Liver (tissue), 9 donors: ENCODE measurements around the gene CLEC4E. TPM values are rescaled to one million over a fixed set of nuclear protein-coding genes. Genes with fewer than 3 reads are reported as not detected.

Experiments
- DNase-seq: peaks from one replicate; pipeline ENCODE4 v3.0.0-alpha.2; 2017; ENCODE audit warnings: low spot score
- H3K27ac ChIP-seq, 2 donors: one replicate each; pipeline ENCODE4 v1.7.0; 2013; ENCODE audit warnings: inconsistent platforms in 2 of 2, low read length in 2 of 2, control low read depth in 1 of 2, low read depth in 1 of 2, mild to moderate bottlenecking in 1 of 2
- H3K27me3 ChIP-seq, 4 donors: one replicate each; pipeline versions ENCODE4 v1.6.1 to v1.7.0; 2013; ENCODE audit warnings: low read length in 3 of 4, inconsistent platforms in 1 of 4, mild to moderate bottlenecking in 1 of 4, moderate library complexity in 1 of 4; ENCODE audit not compliant: control insufficient read depth in 4 of 4, insufficient read depth in 4 of 4
- H3K36me3 ChIP-seq, 4 donors: one replicate each; pipeline versions ENCODE4 v1.6.1 to v1.7.0; 2013; ENCODE audit warnings: low read length in 3 of 4, mild to moderate bottlenecking in 3 of 4, low read depth in 1 of 4, moderate library complexity in 1 of 4; ENCODE audit not compliant: control insufficient read depth in 4 of 4, insufficient read depth in 3 of 4
- H3K4me1 ChIP-seq, 4 donors: one replicate each; pipeline versions ENCODE4 v1.6.1 to v1.7.0; 2013; ENCODE audit warnings: low read length in 3 of 4, mild to moderate bottlenecking in 3 of 4, moderate library complexity in 1 of 4; ENCODE audit not compliant: control insufficient read depth in 4 of 4, insufficient read depth in 4 of 4
- H3K4me3 ChIP-seq, 3 donors: one replicate each; pipeline versions ENCODE4 v1.6.1 to v1.7.0; 2013; ENCODE audit warnings: low read length in 3 of 3, control low read depth in 1 of 3, low read depth in 1 of 3, mild to moderate bottlenecking in 1 of 3
- H3K9ac ChIP-seq, 2 donors: one replicate each; pipeline ENCODE4 v1.7.0; 2013; ENCODE audit warnings: low read length in 2 of 2, mild to moderate bottlenecking in 2 of 2, moderate library complexity in 2 of 2, control low read depth in 1 of 2, low read depth in 1 of 2
- H3K9me3 ChIP-seq, 4 donors: one replicate each; pipeline versions ENCODE4 v1.6.1 to v1.7.0; 2013; ENCODE audit warnings: low read length in 3 of 4; ENCODE audit not compliant: control insufficient read depth in 4 of 4
- EGR1 ChIP-seq, 2 donors: IDR thresholded peaks; 2 replicates each; pipeline ENCODE4 v1.6.1; 2016 to 2018; ENCODE audit warnings: antibody characterized with exemption in 2 of 2, low read depth in 2 of 2
- GABPA ChIP-seq, 2 donors: IDR thresholded peaks in 1 of 2; conservative IDR thresholded peaks in 1 of 2; 2 replicates each; pipeline ENCODE4 v1.6.1; 2016; ENCODE audit warnings: antibody characterized with exemption in 2 of 2, mild to moderate bottlenecking in 1 of 2, moderate library complexity in 1 of 2
- HNF4A ChIP-seq, 2 donors: conservative IDR thresholded peaks; 2 replicates each; pipeline ENCODE4 v1.6.1; 2016; ENCODE audit warnings: antibody characterized with exemption in 2 of 2, mild to moderate bottlenecking in 2 of 2
- JUND ChIP-seq, 2 donors: IDR thresholded peaks; 2 replicates each; pipeline ENCODE4 v1.6.1; 2016; ENCODE audit warnings: antibody characterized with exemption in 2 of 2
- MAX ChIP-seq: IDR thresholded peaks from 2 replicates; pipeline ENCODE4 v1.6.1; 2016; ENCODE audit warnings: antibody characterized with exemption
- RAD21 ChIP-seq, 2 donors: IDR thresholded peaks; 2 replicates each; pipeline ENCODE4 v1.6.1; 2016; ENCODE audit warnings: antibody characterized with exemption in 2 of 2, mild to moderate bottlenecking in 2 of 2
- REST ChIP-seq: IDR thresholded peaks from 2 replicates; pipeline ENCODE4 v1.6.1; 2016; ENCODE audit warnings: antibody characterized with exemption, mild to moderate bottlenecking
- SP1 ChIP-seq: IDR thresholded peaks from 2 replicates; pipeline ENCODE4 v1.6.1; 2018; ENCODE audit warnings: antibody characterized with exemption, mild to moderate bottlenecking
- TAF1 ChIP-seq: conservative IDR thresholded peaks from 2 replicates; pipeline ENCODE4 v1.6.1; 2016; ENCODE audit warnings: antibody characterized with exemption, mild to moderate bottlenecking
- ZBTB33 ChIP-seq: IDR thresholded peaks from 2 replicates; pipeline ENCODE4 v1.6.1; 2016; ENCODE audit warnings: antibody characterized with exemption
- WGBS: extraction: QIAGEN DNeasy Blood & Tissue Kit; methylation state at CpG from one replicate; pipeline ENCODE4 v1.1.7; 2013; 5-methylcytosine and 5-hydroxymethylcytosine counted together
- polyA plus RNA-seq, 2 donors: library from polyadenylated mRNA; stranded (reverse) in 1 of 2; unstranded in 1 of 2; fragments of 200-250 nt in 1 of 2; fragments of >200 nt in 1 of 2; fragmentation: Nextera tagmentation in 1 of 2; extraction: Ambion mirVana in 1 of 2; gene quantifications; one replicate each; pipeline versions ENCODE4 v1.2.1 to v1.2.3, GENCODE V29; 2013 to 2015
- total RNA-seq, 2 donors: library from RNA; depleted of rRNA; stranded (reverse); fragments of >200 nt; gene quantifications; one replicate each; pipeline ENCODE4 v1.2.3, GENCODE V29; 2014
- donor health status: healthy.
- donor health status: healthy.
- donor health status: healthy.
- donor health status: healthy.
- donor health status: healthy.

The CLEC4E gene
- total and polyA plus RNA-seq, 4 donors = 0.05 to 2.9 (median 1.7) TPM

GRCh38 chr12:8508910-8509841, 31.5 kb downstream of the CLEC4E start:
- Histone ChIP-seq H3K27me3 (no peaks in the 10 kb centered on the region), H3K4me3 (no peak overlapping the region), H3K4me1 (no peaks in the 10 kb centered on the region), H3K36me3 (no peaks in the 10 kb centered on the region), H3K9me3 (no peaks in the 10 kb centered on the region), H3K9ac (no peak overlapping the region), H3K27ac (no peak overlapping the region)
- WGBS = 67% methylated on average over 12 of the region's 12 CpGs
- no peak for DNase-seq
- TF ChIP-seq TAF1 (no peak), SP1 (no peak), JUND (IDR thresholded peaks at IDR 0.05) (no peak), EGR1 (IDR thresholded peaks at IDR 0.05; ENCODE audit: low read depth in 2 of 2) (no peak), GABPA (IDR thresholded peaks at IDR 0.05 in 1 of 2, conservative IDR thresholded peaks at IDR 0.05 in 1 of 2) (no peak), HNF4A (conservative IDR thresholded peaks at IDR 0.05) (no peak), MAX (no peak)

GRCh38 chr12:8508223-8508622, 32.5 kb downstream of the CLEC4E start:
- Histone ChIP-seq H3K27me3 (no peaks in the 10 kb centered on the region), H3K4me1 (no peaks in the 10 kb centered on the region), H3K27ac (no peak overlapping the region), H3K9me3 (no peaks in the 10 kb centered on the region), H3K9ac (no peak overlapping the region), H3K4me3 (no peak overlapping the region), H3K36me3 (no peaks in the 10 kb centered on the region)
- no peak for DNase-seq
- no peak for TF ChIP-seq ZBTB33
- no peak for TF ChIP-seq HNF4A (conservative IDR thresholded peaks at IDR 0.05)
- TF ChIP-seq MAX = no peak
- TF ChIP-seq EGR1 (IDR thresholded peaks at IDR 0.05; ENCODE audit: low read depth in 2 of 2) = no peak
- TF ChIP-seq REST = no peak
- no peak for TF ChIP-seq RAD21 (IDR thresholded peaks at IDR 0.05)
- WGBS = 85% methylated on average over 3 of the region's 3 CpGs
